K562 treated with DMSO at 1 percent for 4 hours (cell line): Measurements from ENCODE around the gene HEXIM1. TPM values are rescaled to one million over a fixed set of nuclear protein-coding genes. Genes with fewer than 3 reads are reported as not detected.

Experiments
- total RNA-seq: library from RNA; unstranded; fragments of 300-600 nt; gene quantifications from 2 replicates; pipeline ENCODE4 v1.2.3, GENCODE V29; 2022; ENCODE audit not compliant: insufficient read depth

Gene HEXIM1
- total RNA-seq, result 22.7 and 33.7 TPM in 2 replicates

GRCh38 chr17:45148183-45149036, at the start of gene HEXIM1:
Gene HEXIM1, plus strand, starts transcription at chr17:45148475. Its CDS starts 716 bp downstream, at chr17:45149191.

GRCh38 chr17:45132320-45132571, 16.0 kb upstream of the HEXIM1 start, which contains the start of gene PLCD3:
Gene PLCD3, minus strand, starts transcription at chr17:45132515. Its CDS starts 105 bp downstream, at chr17:45132410.

GRCh38 chr17:45135192-45135977, 12.9 kb upstream of the HEXIM1 start, which contains the start of gene ACBD4:
Gene ACBD4, plus strand, starts transcription at chr17:45135687. Its CDS starts 458 bp downstream, at chr17:45136145.

GRCh38 chr17:45161288-45162024, 13.2 kb downstream of the HEXIM1 start, which contains the start of gene HEXIM2:
Gene HEXIM2, plus strand, starts transcription at chr17:45161875. Its CDS starts 919 bp downstream, at chr17:45162794.

Other genes with a start within 250 kb of the HEXIM1 start
- gene EFTUD2, start 249.0 kb upstream of the HEXIM1 start, total RNA-seq, result 75.0 and 82.9 TPM in 2 replicates
- 2.8 and 3.2 TPM in 2 replicates for gene GFAP, start 233.0 kb upstream of the HEXIM1 start, total RNA-seq
- gene KIF18B, start 200.7 kb upstream of the HEXIM1 start, total RNA-seq, result 16.8 and 21.5 TPM in 2 replicates
- not detected in 2 replicates for gene C1QL1, start 180.2 kb upstream of the HEXIM1 start, total RNA-seq
- 33.7 and 38.0 TPM in 2 replicates for gene DCAKD, start 96.8 kb upstream of the HEXIM1 start, total RNA-seq
- 83.6 and 100 TPM in 2 replicates for gene NMT1, start 87.2 kb upstream of the HEXIM1 start, total RNA-seq
- gene PLCD3, start 16.0 kb upstream of the HEXIM1 start, total RNA-seq, result 13.0 and 45.7 TPM in 2 replicates
- gene ACBD4, start 12.8 kb upstream of the HEXIM1 start, total RNA-seq, result 8.8 and 9.0 TPM in 2 replicates
- gene HEXIM2, start 13.4 kb downstream of the HEXIM1 start, total RNA-seq, result 2.9 and 5.0 TPM in 2 replicates
- 61.9 and 65.1 TPM in 2 replicates for gene FMNL1, start 73.4 kb downstream of the HEXIM1 start, total RNA-seq
- gene SPATA32, start 113.6 kb downstream of the HEXIM1 start, total RNA-seq, result not detected in 2 replicates
- 5.3 TPM in 2 replicates for gene MAP3K14, start 168.5 kb downstream of the HEXIM1 start, total RNA-seq